T-helper 2 cell treated with Interferon-gamma antibody and Interleukin-4, amounts not matched to agents 100 ng/mL and 5 ng/mL, for 36 hours (primary cell): ENCODE results near the gene ARHGEF12. TPM values are rescaled to one million over a fixed set of nuclear protein-coding genes. Genes with fewer than 3 reads are reported as not detected.

Experiments used
- intact Hi-C: fragments of 100-400 bp; cut with micrococcal nuclease; formaldehyde crosslinking; loops from one replicate; pipeline ENCODE4 v1.15.1; 2023
- total RNA-seq: library from RNA; stranded (reverse); gene quantifications from 2 replicates; pipeline ENCODE4 v1.2.3, GENCODE V29; 2022

ARHGEF12 gene
- total RNA-seq, 1 donor from 2014 or later, result 9.6 TPM

DNA sequence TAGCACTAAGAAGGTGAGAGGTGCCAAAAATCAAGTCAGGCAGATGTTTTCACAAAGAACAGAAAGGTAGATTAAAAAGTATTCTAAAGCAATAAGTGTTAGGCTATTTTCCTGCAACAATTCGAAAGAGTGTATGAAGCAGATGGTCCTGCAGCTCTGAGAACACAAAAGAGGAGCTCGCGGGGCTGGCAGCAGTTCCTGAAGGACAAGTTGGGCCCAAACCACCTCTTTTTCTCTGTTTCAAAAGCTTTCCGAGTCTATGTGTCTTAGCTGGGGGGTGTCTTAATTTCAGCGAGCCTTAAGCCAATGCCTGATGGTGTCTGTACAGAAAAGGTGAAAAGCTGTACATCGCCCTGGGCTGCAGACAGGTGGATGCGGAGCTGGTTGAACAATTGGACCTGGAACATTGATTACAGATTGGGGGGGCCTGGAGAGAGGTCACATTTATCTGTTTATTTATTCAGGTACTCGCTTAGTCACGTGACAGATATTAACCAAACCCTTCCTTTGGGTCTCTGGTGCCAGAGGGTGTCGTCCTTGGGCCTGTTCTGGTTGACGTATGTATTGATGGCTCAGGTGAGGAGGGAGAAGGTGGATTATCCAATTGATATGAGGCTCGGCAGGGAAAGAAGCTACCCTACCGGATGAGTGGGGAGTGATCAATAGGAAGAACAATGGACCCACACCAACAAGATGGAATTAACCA is 200.0 kb downstream of the ARHGEF12 start:
- intact Hi-C loops, result no loop called here

DNA sequence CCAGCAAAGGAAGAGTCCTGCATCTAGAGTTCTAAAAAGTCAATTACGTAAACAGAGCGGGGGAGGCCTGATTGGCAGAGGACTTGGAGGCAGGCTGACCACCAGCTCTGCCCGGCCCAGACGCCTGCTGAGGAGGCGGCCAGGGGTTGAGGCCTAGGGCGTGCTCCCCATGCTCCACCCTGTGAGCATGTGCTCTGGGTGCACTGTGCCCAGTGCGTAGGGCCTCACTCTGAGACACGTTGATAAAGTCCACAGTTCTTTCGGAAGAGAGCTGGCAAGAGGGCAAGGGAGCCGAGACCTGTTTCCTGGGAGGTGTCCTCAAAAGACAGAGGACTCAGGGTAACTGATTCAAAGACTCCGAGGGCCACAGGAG is 200.6 kb downstream of the ARHGEF12 start:
- intact Hi-C loops, result no loop called here

DNA sequence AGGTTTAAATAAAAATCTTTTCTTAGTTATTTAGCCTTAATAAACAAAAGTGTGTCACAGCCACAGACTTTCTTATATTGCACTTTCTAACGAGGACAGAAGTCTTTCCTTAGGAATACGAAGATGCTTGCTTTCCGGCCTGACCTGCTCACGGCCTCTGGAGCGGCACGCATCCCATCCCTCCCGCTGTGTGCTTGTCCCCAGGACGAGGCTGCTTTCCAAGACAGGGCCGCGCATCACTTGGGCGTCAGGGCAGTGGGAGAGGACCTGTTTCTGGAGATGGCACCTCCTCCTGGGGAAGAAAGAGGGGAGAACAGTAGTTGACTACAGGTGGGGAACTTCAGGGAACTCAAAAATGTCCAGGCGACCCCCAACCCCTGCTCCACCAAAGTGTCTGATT is 201.8 kb downstream of the ARHGEF12 start:
- intact Hi-C loops, result no loop called here

DNA sequence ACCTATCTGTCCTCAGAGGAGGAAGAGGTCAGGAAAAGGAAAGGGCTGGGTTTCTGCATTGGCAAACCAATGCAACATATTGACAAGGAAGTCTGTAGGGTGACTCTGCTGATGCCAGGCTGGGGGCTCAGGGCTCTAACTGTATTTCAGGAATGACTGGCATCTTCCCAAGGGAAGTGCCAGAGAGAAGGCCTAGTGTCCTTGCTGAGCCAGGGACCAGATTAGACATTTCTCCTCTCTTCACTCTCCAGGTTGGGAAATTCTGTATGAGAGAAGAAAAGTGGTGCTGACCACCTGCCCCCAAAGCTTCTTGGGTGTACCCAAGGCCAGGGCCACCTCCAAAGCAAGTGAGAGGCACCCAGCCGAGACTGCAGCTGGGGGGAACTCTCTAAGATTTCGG is 202.5 kb downstream of the ARHGEF12 start:
- intact Hi-C loops, result no loop called here

Other genes with a start within 250 kb of the ARHGEF12 start
- gene TRIM29, start 198.3 kb upstream of the ARHGEF12 start, total RNA-seq, result not detected in 2 replicates
- 2.3 and 2.7 TPM in 2 replicates for gene OAF, start 125.4 kb upstream of the ARHGEF12 start, total RNA-seq
- gene POU2F3, start 96.3 kb upstream of the ARHGEF12 start, total RNA-seq, result not detected in 2 replicates
- 0.27 and 0.50 TPM in 2 replicates for gene TLCD5, start 11.1 kb upstream of the ARHGEF12 start, total RNA-seq
- gene GRIK4, start 175.3 kb downstream of the ARHGEF12 start, total RNA-seq, result not detected in 2 replicates